Measurements from ENCODE around the gene EFR3B. TPM values are rescaled to one million over a fixed set of nuclear protein-coding genes. Genes with fewer than 3 reads are reported as not detected.
A peak's percentile ranks its signal among the peaks of the same experiment; 100 is the strongest.

EFR3B gene
- total RNA-seq, 1 experiment from 2014 or later = 7.0 TPM

- Mint-ChIP-seq H3K27ac (peak overlapping the region in 1 of 3 experiments; percentile 68; a peak in 2 of 7 replicates), H3K9me3 (no peaks in the 10 kb centered on the region), H3K27me3 (ENCODE audit: low read depth) (peaks cover 15% of the 10 kb centered on the region), H3K4me3 (no peak overlapping the region), H3K36me3 (ENCODE audit: insufficient read depth in 1 of 3, low read depth in 3 of 3) (no peaks in the 10 kb centered on the region), H3K4me1 (peaks cover 17 to 20% of the 10 kb centered on the region in 2 experiments)
- Histone ChIP-seq H3K23ac (ENCODE audit: insufficient read length, low read depth, low read length) (no peak overlapping the region), H2BK120ac (ENCODE audit: low read depth, low read length, poor library complexity, severe bottlenecking) (no peak overlapping the region), H2BK12ac (ENCODE audit: insufficient read length, low read depth, low read length) (no peak overlapping the region), H3T11ph (ENCODE audit: low read length) (no peak overlapping the region), H3K4me2 (ENCODE audit: insufficient read depth, insufficient read length, low read length) (no peak overlapping the region), H3K9ac (ENCODE audit: extremely low read depth, insufficient read length, low read length) (no peak overlapping the region), H2AK5ac (ENCODE audit: insufficient read length, low read length) (no peak overlapping the region), H2AFZ (ENCODE audit: low read length) (no peak overlapping the region), H3K56ac (ENCODE audit: insufficient read length, low read depth, low read length) (no peak overlapping the region), H3K27ac (ENCODE audit: insufficient read length, low read depth, low read length) (no peak overlapping the region), H3K23me2 (ENCODE audit: insufficient read length, low read depth, low read length, poor library complexity, severe bottlenecking) (no peaks in the 10 kb centered on the region), H2BK5ac (ENCODE audit: insufficient read length, low read length) (no peak overlapping the region), H3K79me1 (ENCODE audit: insufficient read depth, low read depth, low read length, poor library complexity, severe bottlenecking) (no peaks in the 10 kb centered on the region), H4K8ac (replicated peaks; ENCODE audit: insufficient read length, low read depth, low read length) (no peak overlapping the region), H2BK20ac (ENCODE audit: low read depth, low read length, poor library complexity, severe bottlenecking) (no peak overlapping the region), H2BK15ac (ENCODE audit: low read depth, low read length) (no peak overlapping the region), H3K4me1 (ENCODE audit: insufficient read depth, low read length) (no peaks in the 10 kb centered on the region), H3K9me3 (ENCODE audit: control insufficient read depth, low read depth, low read length) (no peaks in the 10 kb centered on the region), H4K91ac (ENCODE audit: insufficient read length, low read depth, low read length) (no peak overlapping the region), H3K14ac (ENCODE audit: insufficient read depth, low read length) (no peak overlapping the region), H3K27me3 (ENCODE audit: insufficient read depth, low read length) (no peaks in the 10 kb centered on the region), H3K18ac (ENCODE audit: insufficient read length, low read depth, low read length) (no peak overlapping the region), H4K5ac (ENCODE audit: insufficient read length, low read depth, low read length) (no peak overlapping the region), H4K20me1 (ENCODE audit: control insufficient read depth, insufficient read depth, insufficient read length) (no peaks in the 10 kb centered on the region), H3K4ac (ENCODE audit: low read depth, low read length) (no peak overlapping the region), H3K79me2 (ENCODE audit: insufficient read depth, low read length) (no peaks in the 10 kb centered on the region)
- no CpG with 5 or more reads among the region's 10 CpGs for WGBS (ENCODE audit: extremely low coverage, insufficient read length, low lambda C conversion rate)
- TF ChIP-seq CTCF (conservative IDR thresholded peaks at IDR 0.05) = no peak
- no peak for DNase-seq
These were observed 118.5 kb downstream of the EFR3B start for GRCh38 chr2:25160376-25160775.
